Hepatocyte (in vitro differentiated cells): ENCODE data around the gene SSBP3. TPM values are rescaled to one million over a fixed set of nuclear protein-coding genes. Genes with fewer than 3 reads are reported as not detected.
"Not testable (repeated sequence)": the region's sequence is repeated elsewhere in the genome, so short reads cannot be mapped to it uniquely, and the experiment has no call there.

Experiments used
- DNase-seq: peaks from one replicate; pipeline ENCODE4 v3.0.0-alpha.2; 2016; ENCODE audit warnings: low spot score
- H2AFZ ChIP-seq: fragments of 200-600 bp; sonication (generic); 2 replicates; pipeline ENCODE4 v1.6.0; 2016; ENCODE audit warnings: antibody characterized with exemption, mild to moderate bottlenecking
- H3K27ac ChIP-seq: fragments of 200-600 bp; sonication (generic); 2 replicates; pipeline ENCODE4 v1.5.1; 2016; ENCODE audit warnings: mild to moderate bottlenecking
- H3K27me3 ChIP-seq: fragments of 200-600 bp; sonication (generic); 2 replicates; pipeline ENCODE4 v1.6.1; 2016
- H3K36me3 ChIP-seq: fragments of 200-600 bp; sonication (generic); replicated peaks from 2 replicates; pipeline ENCODE4 v1.5.1; 2016; ENCODE audit warnings: low read depth; ENCODE audit not compliant: insufficient read depth
- H3K4me1 ChIP-seq: fragments of 200-600 bp; sonication (generic); 2 replicates; pipeline ENCODE4 v1.5.1; 2016; ENCODE audit warnings: mild to moderate bottlenecking, moderate library complexity; ENCODE audit not compliant: insufficient read depth
- H3K4me2 ChIP-seq: fragments of 200-600 bp; sonication (generic); 2 replicates; pipeline ENCODE4 v1.6.0; 2016
- H3K4me3 ChIP-seq: fragments of 200-600 bp; sonication (generic); 2 replicates; pipeline ENCODE4 v1.5.1; 2016; ENCODE audit warnings: mild to moderate bottlenecking
- H3K79me2 ChIP-seq: fragments of 200-600 bp; sonication (generic); 2 replicates; pipeline ENCODE4 v1.6.0; 2017; ENCODE audit warnings: mild to moderate bottlenecking
- H3K9me2 ChIP-seq: fragments of 200-600 bp; sonication (generic); replicated peaks from 2 replicates; pipeline ENCODE4 v1.6.0; 2017; ENCODE audit warnings: mild to moderate bottlenecking; ENCODE audit not compliant: insufficient read depth
- H3K9me3 ChIP-seq: fragments of 200-600 bp; sonication (generic); 2 replicates; pipeline ENCODE4 v1.5.1; 2016; ENCODE audit warnings: low read depth, mild to moderate bottlenecking
- H4K20me1 ChIP-seq: fragments of 200-600 bp; sonication (generic); 2 replicates; pipeline ENCODE4 v1.6.0; 2016; ENCODE audit warnings: mild to moderate bottlenecking; ENCODE audit not compliant: insufficient read depth, poor library complexity, severe bottlenecking
- EZH2 ChIP-seq: fragments of 200-600 bp; sonication (generic); IDR thresholded peaks from 2 replicates; pipeline ENCODE4 v1.6.1; 2016; ENCODE audit warnings: antibody characterized with exemption, mild to moderate bottlenecking, borderline replicate concordance
- EZH2phosphoT487 ChIP-seq: fragments of 200-600 bp; sonication (generic); IDR thresholded peaks from one replicate; pipeline ENCODE4 v1.6.1; 2018; ENCODE audit warnings: antibody characterized with exemption, mild to moderate bottlenecking, low read depth, moderate library complexity; ENCODE audit not compliant: unreplicated experiment, severe bottlenecking
- WGBS: methylation state at CpG from one replicate; pipeline ENCODE4 v1.1.6; 2016; ENCODE audit warnings: low lambda C conversion rate; ENCODE audit errors: missing lambda C conversion rate; 5-methylcytosine and 5-hydroxymethylcytosine counted together
- polyA plus RNA-seq: library from polyadenylated mRNA; unstranded; fragments of >200 nt; fragmentation: Nextera tagmentation; extraction: Ambion mirVana; gene quantifications from 2 replicates; pipeline ENCODE4 v1.2.1, GENCODE V29; 2016
- total RNA-seq: library from RNA; depleted of rRNA; stranded (reverse); fragments of >200 nt; gene quantifications from 2 replicates; pipeline ENCODE4 v1.2.3, GENCODE V29; 2014
- TF ChIP-seq, protein P1 (sequence below): fragments of 200-600 bp; sonication (generic); IDR thresholded peaks from 2 replicates; pipeline ENCODE4 v1.5.1; 2016; ENCODE audit warnings: antibody characterized with exemption, mild to moderate bottlenecking; ENCODE audit not compliant: poor library complexity

SSBP3 gene
- total and polyA plus RNA-seq, 2 experiments from 2014 or later: 25.8 to 47.2 TPM

DNA sequence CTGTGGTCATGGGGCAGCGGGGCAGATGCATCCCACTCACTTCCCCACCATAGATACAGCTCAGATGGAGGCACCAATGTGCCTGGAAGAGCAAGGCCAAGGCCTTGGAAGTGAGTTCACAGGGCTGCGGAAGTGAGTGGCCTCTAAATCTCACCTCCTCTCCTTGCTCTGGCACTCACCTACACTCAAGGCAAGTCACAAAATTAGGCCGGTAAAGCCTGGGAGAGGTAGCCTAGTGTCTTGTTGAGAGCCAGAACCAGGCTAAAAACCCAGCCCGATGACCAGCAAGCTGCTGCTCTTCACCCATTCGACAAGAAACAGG is 57.5 kb downstream of the SSBP3 start:
- no peak overlapping the region for H2AFZ ChIP-seq
- no peaks in the 10 kb centered on the region for H3K9me2 ChIP-seq
- peaks cover 6% of the 10 kb centered on the region for H3K4me1 ChIP-seq
- 87% methylated on average over 5 of the region's 5 CpGs for WGBS
- H3K27ac ChIP-seq: peak overlapping the region; percentile 82
- peak overlapping the region; percentile 44 for H3K4me2 ChIP-seq
- peaks cover 58% of the 10 kb centered on the region for H4K20me1 ChIP-seq
- H3K36me3 ChIP-seq: no peaks in the 10 kb centered on the region
- no peaks in the 10 kb centered on the region for H3K27me3 ChIP-seq
- peaks cover 90% of the 10 kb centered on the region for H3K79me2 ChIP-seq
- no peak for TF ChIP-seq EZH2
- TF ChIP-seq, protein P1, sequence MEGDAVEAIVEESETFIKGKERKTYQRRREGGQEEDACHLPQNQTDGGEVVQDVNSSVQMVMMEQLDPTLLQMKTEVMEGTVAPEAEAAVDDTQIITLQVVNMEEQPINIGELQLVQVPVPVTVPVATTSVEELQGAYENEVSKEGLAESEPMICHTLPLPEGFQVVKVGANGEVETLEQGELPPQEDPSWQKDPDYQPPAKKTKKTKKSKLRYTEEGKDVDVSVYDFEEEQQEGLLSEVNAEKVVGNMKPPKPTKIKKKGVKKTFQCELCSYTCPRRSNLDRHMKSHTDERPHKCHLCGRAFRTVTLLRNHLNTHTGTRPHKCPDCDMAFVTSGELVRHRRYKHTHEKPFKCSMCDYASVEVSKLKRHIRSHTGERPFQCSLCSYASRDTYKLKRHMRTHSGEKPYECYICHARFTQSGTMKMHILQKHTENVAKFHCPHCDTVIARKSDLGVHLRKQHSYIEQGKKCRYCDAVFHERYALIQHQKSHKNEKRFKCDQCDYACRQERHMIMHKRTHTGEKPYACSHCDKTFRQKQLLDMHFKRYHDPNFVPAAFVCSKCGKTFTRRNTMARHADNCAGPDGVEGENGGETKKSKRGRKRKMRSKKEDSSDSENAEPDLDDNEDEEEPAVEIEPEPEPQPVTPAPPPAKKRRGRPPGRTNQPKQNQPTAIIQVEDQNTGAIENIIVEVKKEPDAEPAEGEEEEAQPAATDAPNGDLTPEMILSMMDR: no peak
- no peak for TF ChIP-seq EZH2phosphoT487
- H3K9me3 ChIP-seq: no peaks in the 10 kb centered on the region
- DNase-seq: no peak
- H3K4me3 ChIP-seq: no peak overlapping the region

DNA sequence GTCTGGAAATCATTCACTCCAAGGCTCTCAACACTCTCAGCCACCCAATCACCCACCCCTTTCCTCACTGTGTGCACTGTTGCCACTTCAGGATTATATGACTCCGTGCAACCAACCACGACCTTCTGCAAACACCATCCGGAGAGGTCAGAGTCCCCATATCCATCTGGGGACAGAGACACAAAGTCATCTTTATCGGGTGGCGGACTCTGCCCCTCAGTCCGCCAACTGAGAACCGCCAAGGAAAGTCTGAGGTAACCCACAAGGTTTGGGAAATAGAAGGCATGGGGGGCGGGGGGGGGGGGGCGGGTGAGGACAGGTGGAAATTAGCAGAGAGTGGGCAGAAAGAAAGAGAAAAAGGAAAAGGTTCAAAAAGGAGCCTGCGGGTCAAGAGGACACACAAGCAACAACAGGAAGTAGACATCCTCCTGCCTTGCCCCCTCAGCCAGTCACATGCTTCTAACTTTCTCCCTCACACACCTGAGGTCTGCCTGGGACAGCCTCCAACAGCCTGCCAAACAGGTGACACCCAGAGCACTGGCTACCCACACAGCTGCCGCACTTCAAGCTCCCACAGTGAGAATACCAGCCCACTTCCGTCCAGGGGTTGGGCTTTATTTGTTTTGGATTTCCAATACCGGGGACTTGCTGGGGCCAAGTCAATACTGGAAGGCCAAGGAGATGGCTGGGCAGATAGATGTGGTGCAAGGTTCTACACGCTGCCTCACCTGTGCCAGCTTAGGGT is 58.1 kb downstream of the SSBP3 start:
- peak overlapping the region; percentile 44 for H3K4me2 ChIP-seq

DNA sequence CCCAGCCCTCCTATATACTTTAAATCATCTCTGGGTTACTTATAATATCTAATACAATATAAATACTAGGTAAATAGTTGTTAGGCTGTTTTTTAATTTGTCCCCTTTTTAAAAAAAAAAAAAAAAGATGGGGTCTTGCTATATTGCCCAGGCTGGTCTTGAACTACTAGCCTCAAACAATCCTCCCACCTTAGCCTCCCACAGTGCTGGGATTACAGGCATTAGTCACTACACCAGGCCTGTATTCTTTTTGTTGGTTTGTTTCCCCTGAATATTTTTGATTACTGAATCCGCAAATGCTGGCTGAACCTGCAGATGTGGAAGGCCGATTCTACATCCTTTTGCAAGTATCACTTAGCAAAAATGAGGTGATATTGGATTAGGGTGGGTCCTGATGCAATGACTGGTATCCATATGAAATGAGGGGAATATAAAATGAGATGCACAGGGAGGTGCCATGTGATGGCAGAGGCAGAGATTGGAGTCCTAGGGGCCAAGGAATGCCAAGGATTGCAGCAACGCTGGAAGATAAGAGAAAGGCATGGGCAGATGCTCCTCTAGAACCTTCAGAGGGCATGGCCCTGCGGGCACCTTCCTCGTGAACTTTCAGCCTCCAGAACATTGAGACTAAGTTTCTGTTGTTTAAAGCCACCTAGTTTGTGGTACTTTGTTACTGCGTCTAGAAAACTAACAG is 58.8 kb downstream of the SSBP3 start:
- Histone ChIP-seq H3K79me2 (peaks cover 90% of the 10 kb centered on the region), H3K4me1 (peaks cover 14% of the 10 kb centered on the region), H3K4me2 (peak overlapping the region; percentile 23), H3K36me3 (no peaks in the 10 kb centered on the region), H2AFZ (no peak overlapping the region), H4K20me1 (peaks cover 46% of the 10 kb centered on the region), H3K4me3 (no peak overlapping the region), H3K27me3 (no peaks in the 10 kb centered on the region), H3K9me2 (no peaks in the 10 kb centered on the region), H3K27ac (peak overlapping the region; percentile 54), H3K9me3 (no peaks in the 10 kb centered on the region)
- WGBS: 80% methylated on average over 6 of the region's 6 CpGs
- TF ChIP-seq EZH2phosphoT487 (no peak), EZH2 (no peak)
- TF ChIP-seq, protein P1: no peak
- DNase-seq: no peak

More for the DNA sequence above, 58.1 kb downstream of the SSBP3 start:
- Histone ChIP-seq H3K4me3 (no peak overlapping the region), H3K27me3 (no peaks in the 10 kb centered on the region), H3K79me2 (peaks cover 90% of the 10 kb centered on the region), H3K36me3 (no peaks in the 10 kb centered on the region), H3K4me1 (peaks cover 7% of the 10 kb centered on the region), H3K27ac (peak overlapping the region; percentile 82), H3K9me3 (no peaks in the 10 kb centered on the region), H2AFZ (no peak overlapping the region), H4K20me1 (peaks cover 54% of the 10 kb centered on the region), H3K9me2 (no peaks in the 10 kb centered on the region)
- TF ChIP-seq, protein P1: no peak
- TF ChIP-seq EZH2phosphoT487 (no peak), EZH2 (no peak)
- peak; percentile 79 for DNase-seq
- WGBS: 52% methylated on average over 12 of the region's 14 CpGs

DNA sequence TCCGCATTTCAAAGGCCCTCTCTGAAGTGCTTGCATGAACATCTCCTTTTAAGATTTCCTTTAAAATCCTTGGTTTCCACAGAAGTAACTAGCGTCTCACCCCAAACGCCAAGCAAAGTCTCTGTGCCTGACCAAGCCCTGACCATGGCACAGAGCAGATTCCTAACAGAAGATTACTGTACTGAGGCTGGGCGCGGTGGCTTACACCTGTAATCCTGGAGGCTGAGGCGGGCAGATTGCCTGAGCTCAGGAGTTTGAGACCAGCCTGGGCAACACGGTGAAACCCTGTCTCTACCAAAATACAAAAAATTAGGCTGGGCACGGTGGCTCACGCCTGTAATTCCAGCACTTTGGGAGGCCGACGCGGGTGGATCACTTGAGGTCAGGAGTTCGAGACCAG is 60.6 kb downstream of the SSBP3 start:
- not testable (repeated sequence) for H3K4me3 ChIP-seq, H3K27me3 ChIP-seq, H3K9me2 ChIP-seq, H3K9me3 ChIP-seq, DNase-seq, H3K4me2 ChIP-seq, H2AFZ ChIP-seq, H3K36me3 ChIP-seq, H3K27ac ChIP-seq
- 95% methylated on average over 13 of the region's 13 CpGs for WGBS
- peaks cover 39% of the 10 kb centered on the region for H4K20me1 ChIP-seq
- peaks cover 90% of the 10 kb centered on the region for H3K79me2 ChIP-seq
- H3K4me1 ChIP-seq: peaks cover 17% of the 10 kb centered on the region
